DND-41 (cell line): Measurements from ENCODE around the gene LTB.
"Not testable (repeated sequence)": the region's sequence is repeated elsewhere in the genome, so short reads cannot be mapped to it uniquely, and the experiment has no call there.

Experiments
- CTCF ChIP-seq: IDR thresholded peaks from 2 replicates; pipeline ENCODE4 v1.5.1; 2012; ENCODE audit warnings: borderline replicate concordance, low read length, moderate library complexity, mild to moderate bottlenecking; ENCODE audit not compliant: poor library complexity, severe bottlenecking; ENCODE audit errors: extremely low read depth
- EZH2 ChIP-seq: IDR thresholded peaks from 3 replicates; pipeline ENCODE4 v1.6.1; 2012; ENCODE audit warnings: borderline replicate concordance, low read depth, mild to moderate bottlenecking, moderate library complexity, low read length, inconsistent platforms; ENCODE audit not compliant: severe bottlenecking

DNA sequence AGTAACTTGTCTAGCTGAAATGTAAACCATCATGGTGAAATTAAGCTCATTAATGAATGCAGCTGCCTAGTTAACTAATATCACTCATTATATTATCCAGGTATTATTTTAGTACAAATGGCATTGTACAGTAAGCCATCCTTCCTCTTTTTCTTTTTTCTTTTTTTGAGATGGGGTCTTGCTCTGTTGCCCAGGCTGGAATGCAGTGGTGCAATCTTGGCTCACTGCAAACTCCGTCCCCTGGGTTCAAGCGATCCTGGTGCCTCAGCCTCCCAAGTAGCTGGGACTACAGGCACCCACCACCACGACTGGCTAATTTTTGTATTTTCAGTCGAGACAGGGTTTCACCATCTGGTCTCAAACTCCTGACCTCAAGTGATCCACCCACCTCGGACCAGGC, 8.5 kb upstream of the LTB start:
- TF ChIP-seq CTCF, EZH2: not testable (repeated sequence)
